HG03442 (cell line): ENCODE results near the gene FUT6.
"Not testable (repeated sequence)": the region's sequence is repeated elsewhere in the genome, so short reads cannot be mapped to it uniquely, and the experiment has no call there.

ENCODE experiments used
- ATAC-seq: cut with Tn5 transposase; IDR thresholded peaks from one replicate; pipeline ENCODE4 v1.9.1; 2021; ENCODE audit warnings: mild to moderate bottlenecking, moderate library complexity; ENCODE audit not compliant: unreplicated experiment

FUT6 gene

DNA sequence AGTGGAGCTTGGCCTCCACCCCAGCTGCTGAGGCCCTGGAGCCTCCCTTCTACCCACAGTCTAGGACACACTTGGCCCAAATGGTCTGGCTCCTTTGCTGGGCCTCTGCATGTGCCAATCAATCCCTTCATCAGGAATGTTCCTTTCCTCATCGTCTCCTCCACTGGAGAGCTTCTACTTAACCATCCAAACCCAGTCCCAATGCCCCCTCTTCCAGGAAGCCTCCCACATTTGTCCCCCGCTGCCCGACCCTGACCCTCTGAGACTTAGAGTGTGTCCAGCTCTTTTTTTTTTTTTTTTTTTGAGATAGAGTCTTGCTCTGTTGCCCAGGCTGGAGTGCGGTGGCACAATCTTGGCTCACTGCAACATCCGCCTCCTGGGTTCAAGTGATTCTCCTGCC is 51.1 kb downstream of the FUT6 start:
- ATAC-seq = no peak

GRCh38 chr19:5787409-5788182 is 51.9 kb downstream of the FUT6 start:
- no peak for ATAC-seq

- no peak for ATAC-seq
Measured at GRCh38 chr19:5786593-5787408, 52.7 kb downstream of the FUT6 start.

DNA sequence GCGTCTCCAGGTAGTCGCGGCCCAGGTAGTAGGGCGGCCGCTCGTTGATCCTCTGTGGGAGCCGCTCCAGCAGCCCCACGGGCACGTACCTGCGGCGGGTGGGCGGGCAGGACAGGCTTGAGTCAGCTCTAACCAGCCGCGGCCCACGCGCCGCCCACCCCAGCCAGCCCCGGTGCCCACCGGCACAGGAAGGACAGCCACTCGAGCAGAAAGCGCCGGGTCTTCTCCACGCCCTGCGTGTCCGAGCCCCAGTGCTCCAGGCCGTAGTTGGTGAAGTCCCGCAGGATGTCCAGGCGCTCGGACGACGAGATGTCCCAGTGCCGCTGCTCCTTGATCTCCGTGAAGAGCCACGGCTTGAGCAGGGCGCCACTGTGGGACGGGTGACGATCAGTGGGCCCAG is 54.1 kb downstream of the FUT6 start:
- ATAC-seq = no peak

- ATAC-seq = no peak
Measured at GRCh38 chr19:5784581-5785147, 54.8 kb downstream of the FUT6 start, which contains the start of gene PRR22. Gene PRR22 (minus strand): TSS chr19:5784746. CDS start chr19:5784660, 86 bp downstream.

DNA sequence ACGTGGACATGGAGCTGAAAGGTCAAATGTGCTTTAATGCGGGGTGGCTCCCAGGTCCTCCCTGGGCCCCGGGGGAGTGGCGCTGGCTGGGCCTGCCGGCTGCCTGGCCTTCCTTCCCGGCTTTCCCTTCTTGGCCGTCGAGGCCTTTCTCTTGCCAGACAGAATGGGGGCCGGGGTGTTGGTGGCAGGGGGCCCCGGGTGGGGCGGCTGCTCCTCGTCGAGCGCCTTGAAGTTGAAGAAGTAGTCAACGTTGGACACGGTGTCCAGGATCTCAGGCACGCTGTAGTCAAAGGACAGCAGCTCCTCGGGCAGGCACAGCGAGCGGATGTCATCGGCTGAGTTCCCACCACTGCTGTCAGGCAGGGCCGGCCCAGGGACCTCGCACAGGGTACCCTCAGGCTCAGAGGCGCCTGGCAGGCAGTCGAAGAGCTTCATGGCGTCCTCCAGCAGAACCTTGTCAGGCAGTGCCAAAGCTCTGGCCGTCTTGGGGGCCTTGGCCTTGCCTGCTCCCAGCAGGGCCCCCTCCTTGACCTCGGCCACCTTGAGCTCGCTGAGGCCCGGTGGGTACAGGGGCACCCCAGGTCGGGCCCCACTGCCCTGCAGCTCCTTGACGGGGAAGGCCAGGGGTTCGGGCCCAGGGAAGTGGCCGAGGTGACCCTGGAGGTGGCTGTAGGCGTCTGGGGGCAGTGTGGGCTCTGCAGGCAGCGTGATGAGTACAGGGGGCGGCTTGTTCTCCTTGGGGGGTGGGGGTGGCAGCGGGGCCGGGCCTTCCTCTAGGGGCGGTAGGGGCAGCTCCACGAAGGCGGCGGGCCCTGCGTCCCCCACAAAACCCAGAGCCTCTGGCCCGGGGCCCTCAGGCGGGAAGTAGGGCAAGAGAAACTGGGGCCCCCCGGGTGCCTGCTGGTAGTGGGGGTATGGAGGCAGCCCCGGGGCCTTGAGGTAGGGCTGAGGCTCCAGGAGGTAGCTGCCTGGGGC is 56.3 kb downstream of the FUT6 start:
- no peak for ATAC-seq

- ATAC-seq = no peak
Measured at GRCh38 chr19:5782322-5782721, 57.2 kb downstream of the FUT6 start.

DNA sequence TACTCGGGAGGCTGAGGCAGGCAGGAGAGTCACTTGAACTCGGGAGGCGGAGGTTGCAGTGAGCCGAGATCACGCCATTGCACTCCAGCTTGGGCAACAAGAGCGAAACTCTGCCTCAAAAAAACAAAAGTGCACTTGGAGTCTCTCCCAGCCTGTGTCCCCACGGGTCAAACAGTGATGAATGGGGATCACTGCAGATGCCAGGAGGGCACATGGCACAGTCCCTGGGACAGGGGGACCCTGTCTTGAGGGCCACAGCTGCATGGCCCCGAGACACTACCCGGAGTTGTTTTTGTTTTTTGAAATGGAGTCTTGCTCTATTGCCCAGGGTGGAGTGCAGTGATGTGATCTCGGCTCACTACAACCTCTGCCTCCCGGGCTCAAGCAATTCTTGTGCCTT is 58.6 kb downstream of the FUT6 start:
- not testable (repeated sequence) for ATAC-seq
